Putamen (tissue), 1 donor: Measurements from ENCODE around the gene CDC73.
"Not testable (repeated sequence)": the region's sequence is repeated elsewhere in the genome, so short reads cannot be mapped to it uniquely, and the experiment has no call there.

Source experiments
- DNase-seq: peaks from one replicate; pipeline ENCODE4 v3.0.0-alpha.2; 2016; ENCODE audit warnings: low spot score

The CDC73 gene

GRCh38 chr1:193288548-193289080, 166.8 kb downstream of the CDC73 start:
- DNase-seq, result not testable (repeated sequence)

GRCh38 chr1:193293726-193294125, 171.9 kb downstream of the CDC73 start:
- DNase-seq, result no peak

- DNase-seq, result no peak
These were observed 177.2 kb downstream of the CDC73 start for GRCh38 chr1:193299038-193299437.

- DNase-seq, result no peak
These were observed 179.9 kb downstream of the CDC73 start for GRCh38 chr1:193301746-193302145.

- no peak for DNase-seq
These were observed 182.0 kb downstream of the CDC73 start for GRCh38 chr1:193303849-193304248.
